Ascending aorta (tissue), 1 donor: Measurements from ENCODE around the gene RABL3. TPM values are rescaled to one million over a fixed set of nuclear protein-coding genes. Genes with fewer than 3 reads are reported as not detected.

Source experiments
- total RNA-seq: library from RNA; depleted of rRNA; stranded (reverse); fragments of >200 nt; gene quantifications from one replicate; pipeline ENCODE4 v1.1.0, GENCODE V29; 2016

Gene RABL3
- total RNA-seq, 1 donor from 2014 or later: 3.0 TPM

Other genes with a start within 250 kb of the RABL3 start
- gene NDUFB4, start 146.2 kb downstream of the RABL3 start, total RNA-seq: 37.0 TPM
- gene HGD, start 60.3 kb downstream of the RABL3 start, total RNA-seq: 19.2 TPM
- 4.4 TPM for gene GTF2E1, start 228 bp upstream of the RABL3 start, total RNA-seq
- gene STXBP5L, start 165.7 kb upstream of the RABL3 start, total RNA-seq: not detected